SK-N-SH (cell line): Measurements from ENCODE around the gene C16orf74.

Experiments used
- EP300 ChIP-seq, 2 experiments: IDR thresholded peaks; 2 replicates each; pipeline versions ENCODE4 v1.4.0 to v1.6.1; 2012; ENCODE audit warnings: borderline replicate concordance in 1 of 2, low read depth in 1 of 2, low read length in 1 of 2
- EZH2phosphoT487 ChIP-seq: fragments of 200-600 bp; sonication (generic); IDR thresholded peaks from 2 replicates; pipeline ENCODE4 v1.6.1; 2017; ENCODE audit warnings: low read depth, mixed run types, mild to moderate bottlenecking, antibody characterized with exemption, moderate library complexity, borderline replicate concordance
- JUND ChIP-seq: IDR thresholded peaks from 2 replicates; pipeline ENCODE4 v1.4.0; 2012
- MXI1 ChIP-seq: IDR thresholded peaks from 2 replicates; pipeline ENCODE4 v1.6.1; 2012; ENCODE audit warnings: mild to moderate bottlenecking, low read depth, low read length, improper control_type of control experiment
- POLR2AphosphoS5 ChIP-seq: IDR thresholded peaks from 2 replicates; pipeline ENCODE4 v1.6.1; 2012; ENCODE audit warnings: low read depth, low read length
- RCOR1 ChIP-seq: fragments of 150-350 bp; IDR thresholded peaks from 2 replicates; pipeline ENCODE4 v1.6.1; 2017; ENCODE audit warnings: antibody characterized with exemption, low read length
- RXRA ChIP-seq: IDR thresholded peaks from 2 replicates; pipeline ENCODE4 v1.4.0; 2012; ENCODE audit warnings: low read depth, mild to moderate bottlenecking, borderline replicate concordance
- TCF12 ChIP-seq: IDR thresholded peaks from 2 replicates; pipeline ENCODE4 v1.4.0; 2012
- YY1 ChIP-seq: IDR thresholded peaks from 2 replicates; pipeline ENCODE4 v1.4.0; 2012; ENCODE audit warnings: low read depth, mild to moderate bottlenecking
- TF ChIP-seq, protein P1 (sequence below): fragments of 200-600 bp; sonication (generic); IDR thresholded peaks from 2 replicates; pipeline ENCODE4 v1.6.1; 2017; ENCODE audit warnings: antibody characterized with exemption, mild to moderate bottlenecking, moderate library complexity
- TF ChIP-seq, protein P2 (sequence below): IDR thresholded peaks from 2 replicates; pipeline ENCODE4; 2012

DNA sequence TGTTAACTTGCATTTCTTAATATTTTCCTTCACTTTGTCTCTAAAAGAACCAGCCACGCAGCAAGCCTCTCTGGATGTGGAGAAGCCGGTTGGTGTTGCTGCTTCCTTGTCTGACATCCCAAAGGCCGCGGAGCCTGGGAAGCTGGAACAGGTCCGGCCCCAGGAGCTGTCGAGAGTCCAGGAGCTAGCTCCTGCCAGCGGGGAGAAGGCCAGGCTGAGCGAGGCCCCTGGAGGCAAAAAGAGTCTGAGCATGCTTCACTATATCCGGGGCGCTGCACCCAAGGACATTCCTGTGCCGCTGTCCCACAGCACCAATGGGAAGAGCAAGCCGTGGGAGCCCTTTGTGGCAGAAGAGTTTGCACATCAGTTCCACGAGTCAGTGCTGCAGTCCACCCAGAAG lies 85.0 kb downstream of the C16orf74 start:
- no peak for TF ChIP-seq JUND
- TF ChIP-seq, protein P1, sequence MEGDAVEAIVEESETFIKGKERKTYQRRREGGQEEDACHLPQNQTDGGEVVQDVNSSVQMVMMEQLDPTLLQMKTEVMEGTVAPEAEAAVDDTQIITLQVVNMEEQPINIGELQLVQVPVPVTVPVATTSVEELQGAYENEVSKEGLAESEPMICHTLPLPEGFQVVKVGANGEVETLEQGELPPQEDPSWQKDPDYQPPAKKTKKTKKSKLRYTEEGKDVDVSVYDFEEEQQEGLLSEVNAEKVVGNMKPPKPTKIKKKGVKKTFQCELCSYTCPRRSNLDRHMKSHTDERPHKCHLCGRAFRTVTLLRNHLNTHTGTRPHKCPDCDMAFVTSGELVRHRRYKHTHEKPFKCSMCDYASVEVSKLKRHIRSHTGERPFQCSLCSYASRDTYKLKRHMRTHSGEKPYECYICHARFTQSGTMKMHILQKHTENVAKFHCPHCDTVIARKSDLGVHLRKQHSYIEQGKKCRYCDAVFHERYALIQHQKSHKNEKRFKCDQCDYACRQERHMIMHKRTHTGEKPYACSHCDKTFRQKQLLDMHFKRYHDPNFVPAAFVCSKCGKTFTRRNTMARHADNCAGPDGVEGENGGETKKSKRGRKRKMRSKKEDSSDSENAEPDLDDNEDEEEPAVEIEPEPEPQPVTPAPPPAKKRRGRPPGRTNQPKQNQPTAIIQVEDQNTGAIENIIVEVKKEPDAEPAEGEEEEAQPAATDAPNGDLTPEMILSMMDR = no peak
- TF ChIP-seq EZH2phosphoT487 = no peak
- no peak for TF ChIP-seq POLR2AphosphoS5
- TF ChIP-seq YY1 = no peak
- no peak for TF ChIP-seq EP300 (IDR thresholded peaks at IDR 0.05; ENCODE audit: borderline replicate concordance in 1 of 2, low read depth in 1 of 2, low read length in 1 of 2)
- TF ChIP-seq MXI1 = no peak
- TF ChIP-seq TCF12 = no peak
- no peak for TF ChIP-seq RCOR1
- no peak for TF ChIP-seq RXRA
- TF ChIP-seq, protein P2, sequence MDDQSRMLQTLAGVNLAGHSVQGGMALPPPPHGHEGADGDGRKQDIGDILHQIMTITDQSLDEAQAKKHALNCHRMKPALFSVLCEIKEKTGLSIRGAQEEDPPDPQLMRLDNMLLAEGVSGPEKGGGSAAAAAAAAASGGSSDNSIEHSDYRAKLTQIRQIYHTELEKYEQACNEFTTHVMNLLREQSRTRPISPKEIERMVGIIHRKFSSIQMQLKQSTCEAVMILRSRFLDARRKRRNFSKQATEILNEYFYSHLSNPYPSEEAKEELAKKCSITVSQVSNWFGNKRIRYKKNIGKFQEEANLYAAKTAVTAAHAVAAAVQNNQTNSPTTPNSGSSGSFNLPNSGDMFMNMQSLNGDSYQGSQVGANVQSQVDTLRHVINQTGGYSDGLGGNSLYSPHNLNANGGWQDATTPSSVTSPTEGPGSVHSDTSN = no peak
